Measurements from ENCODE around the gene NUP210L.
"Not testable (repeated sequence)": the region's sequence is repeated elsewhere in the genome, so short reads cannot be mapped to it uniquely, and the experiment has no call there.

The NUP210L gene

GRCh38 chr1:154100141-154100540 is 54.7 kb downstream of the NUP210L start:
- not testable (repeated sequence) for DNase-seq (ENCODE audit: low read depth in 1 of 2, low spot score in 1 of 2)

DNA sequence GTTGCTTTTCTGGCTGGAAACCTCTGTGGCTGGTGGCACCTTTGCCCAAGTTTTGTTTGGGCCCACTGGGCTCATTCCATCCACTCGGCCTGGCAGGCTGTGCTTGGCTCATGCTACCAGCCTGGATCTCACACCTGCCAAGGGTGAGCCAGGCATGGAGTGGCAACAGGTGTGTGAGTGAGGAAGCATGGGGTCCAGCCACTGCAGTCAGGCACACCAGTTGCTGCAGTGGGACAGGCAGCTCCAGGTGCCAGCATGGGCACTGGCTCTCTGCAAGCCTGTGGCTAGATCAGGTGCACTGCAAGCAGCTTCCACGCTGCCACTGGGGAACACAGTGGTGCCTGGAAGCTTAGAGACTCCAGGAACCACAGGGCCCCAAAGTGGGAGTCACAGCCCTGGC is 57.0 kb downstream of the NUP210L start:
- no peak for DNase-seq (ENCODE audit: low read depth in 1 of 2, low spot score in 1 of 2)

- no peak for DNase-seq (ENCODE audit: low read depth in 1 of 2, low spot score in 1 of 2)
Observed at GRCh38 chr1:154095456-154096060, 59.3 kb downstream of the NUP210L start.

DNA sequence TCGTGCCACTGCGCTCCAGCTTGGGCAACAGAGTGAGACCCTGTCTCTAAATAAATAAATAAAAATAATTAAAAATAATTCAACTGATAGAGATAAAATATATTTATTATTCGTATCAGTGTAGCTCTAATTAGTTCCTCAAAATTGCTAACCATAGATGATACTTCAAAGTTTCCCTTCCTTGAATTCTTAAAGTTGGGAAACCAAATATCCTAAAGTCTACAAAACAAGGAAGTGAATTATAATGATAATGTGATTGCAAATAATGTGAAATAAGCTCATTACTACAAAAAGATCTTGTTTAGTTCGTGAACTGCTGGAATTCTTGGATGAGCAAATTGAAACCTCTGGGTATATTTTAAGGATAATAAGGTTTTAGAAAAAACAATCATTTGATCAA is 60.5 kb downstream of the NUP210L start:
- DNase-seq (ENCODE audit: low read depth in 1 of 2, low spot score in 1 of 2), result no peak

GRCh38 chr1:154093699-154094098 is 61.2 kb downstream of the NUP210L start:
- no peak for DNase-seq (ENCODE audit: low read depth in 1 of 2, low spot score in 1 of 2)

GRCh38 chr1:154091706-154092105 is 63.2 kb downstream of the NUP210L start:
- DNase-seq (ENCODE audit: low read depth in 1 of 2, low spot score in 1 of 2), result no peak

GRCh38 chr1:154087574-154087973 is 67.3 kb downstream of the NUP210L start:
- no peak for DNase-seq (ENCODE audit: low read depth in 1 of 2, low spot score in 1 of 2)

DNA sequence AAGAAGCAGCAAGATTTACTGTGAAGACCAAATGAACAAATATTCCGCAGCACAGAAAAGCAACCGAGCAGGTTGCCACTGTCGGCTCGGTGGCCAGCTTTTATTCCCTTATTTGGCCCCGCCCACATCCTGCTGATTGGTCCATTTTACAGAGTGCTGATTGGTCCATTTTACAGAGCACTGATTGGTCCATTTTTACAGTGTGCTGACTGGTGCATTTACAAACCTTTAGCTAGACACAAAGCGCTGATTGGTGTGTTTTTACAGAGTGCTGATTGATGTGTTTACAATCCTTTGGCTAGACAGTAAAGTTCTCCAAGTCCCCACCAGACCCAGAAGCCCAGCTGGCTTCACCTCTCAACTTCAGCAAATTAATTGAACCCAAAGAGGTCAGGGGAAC is 71.8 kb downstream of the NUP210L start:
- not testable (repeated sequence) for DNase-seq (ENCODE audit: low read depth in 1 of 2, low spot score in 1 of 2)

DNA sequence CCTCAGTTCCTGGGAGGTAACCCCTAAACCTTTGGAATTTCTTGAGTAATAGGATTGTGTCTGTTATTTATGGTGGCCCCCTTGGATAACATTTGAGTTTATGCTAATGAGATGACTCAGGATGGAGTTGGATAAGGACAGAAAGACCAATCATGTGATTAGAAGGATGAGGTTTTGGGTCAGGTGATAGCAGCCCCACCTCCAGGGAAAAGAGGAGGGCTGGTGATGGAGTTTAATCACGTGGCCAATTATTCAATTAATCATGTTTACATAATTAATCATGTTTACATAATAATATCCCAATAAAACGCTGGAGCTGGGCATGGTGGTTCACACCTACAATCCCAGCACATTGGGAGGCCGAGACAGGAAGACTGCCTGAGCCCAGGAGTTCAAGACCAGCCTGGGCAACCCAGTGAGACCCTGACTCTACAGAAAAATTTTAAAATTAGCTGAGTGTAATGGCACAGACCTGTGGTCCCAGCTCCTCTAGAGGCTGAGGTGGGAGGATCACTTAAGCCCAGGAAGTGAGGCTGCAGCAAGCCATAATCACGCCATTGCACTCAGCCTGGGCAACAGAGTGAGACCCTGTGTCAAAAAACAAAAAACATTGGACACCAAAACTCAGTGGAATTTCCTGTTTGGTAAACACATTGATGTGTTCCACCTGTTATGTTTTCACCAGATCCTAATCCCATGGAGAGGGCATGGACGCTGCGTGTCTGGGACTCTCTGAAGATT is 73.3 kb downstream of the NUP210L start:
- DNase-seq (ENCODE audit: low read depth in 1 of 2, low spot score in 1 of 2), result no peak

GRCh38 chr1:154076413-154076812 is 78.5 kb downstream of the NUP210L start:
- no peak for DNase-seq (ENCODE audit: low read depth in 1 of 2, low spot score in 1 of 2)

DNA sequence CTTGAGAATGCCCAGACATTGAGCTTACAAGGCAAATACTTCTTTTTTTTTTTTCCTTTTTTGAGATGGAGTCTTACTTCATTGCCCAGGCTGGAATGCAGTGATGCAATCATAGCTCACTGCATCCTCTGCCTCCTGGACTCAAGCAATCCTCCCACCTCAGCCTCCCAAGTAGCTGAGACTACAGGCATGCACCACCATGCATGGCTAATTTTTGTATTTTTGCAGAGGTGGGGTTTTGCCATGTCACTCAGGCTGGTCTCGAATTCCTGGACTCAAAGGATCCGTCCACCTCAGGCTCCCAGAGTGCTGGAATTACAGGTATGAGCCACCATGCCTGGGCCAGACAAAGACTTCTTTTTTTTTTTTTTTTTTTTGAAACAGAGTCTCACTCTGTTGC is 79.1 kb downstream of the NUP210L start:
- no peak for DNase-seq (ENCODE audit: low read depth in 1 of 2, low spot score in 1 of 2)

DNA sequence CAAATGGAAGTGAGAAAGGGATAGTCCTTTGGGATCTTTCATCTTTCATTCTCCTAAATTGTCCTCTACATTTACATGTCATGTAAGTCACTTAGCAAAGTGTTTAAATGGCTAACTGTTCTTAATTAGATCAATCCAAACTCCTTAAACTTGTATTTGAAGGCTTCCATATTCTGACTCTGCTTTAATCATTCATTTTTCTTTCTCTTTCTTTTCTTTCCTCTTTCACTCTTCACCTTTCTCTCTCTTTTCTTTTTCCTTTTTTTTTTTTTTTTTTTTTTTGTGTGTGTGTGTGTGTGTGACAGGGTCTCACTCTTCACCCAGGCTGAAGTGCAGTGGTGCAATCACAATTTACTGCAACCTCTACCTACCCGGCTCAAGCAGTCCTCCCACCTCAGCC is 92.6 kb downstream of the NUP210L start:
- no peak for DNase-seq (ENCODE audit: low read depth in 1 of 2, low spot score in 1 of 2)

DNA sequence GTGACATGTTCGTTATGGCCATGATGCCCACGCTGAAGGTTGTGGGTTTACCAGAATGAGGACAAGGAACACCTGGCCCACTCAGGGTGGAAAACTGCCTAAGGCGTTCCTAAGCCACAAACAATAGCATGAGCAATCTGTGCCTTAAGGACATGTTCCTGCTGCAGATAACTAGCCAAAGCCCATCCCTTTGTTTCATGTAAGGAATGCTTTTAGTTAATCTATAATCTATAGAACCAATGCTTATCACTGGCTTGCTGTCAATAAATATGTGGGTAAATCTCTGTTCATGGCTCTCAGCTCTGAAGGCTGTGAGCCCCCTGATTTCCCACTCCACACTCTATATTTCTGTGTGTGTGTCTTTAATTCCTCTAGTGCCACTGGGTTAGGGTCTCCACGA is 107.4 kb downstream of the NUP210L start:
- not testable (repeated sequence) for DNase-seq (ENCODE audit: low read depth in 1 of 2, low spot score in 1 of 2)

GRCh38 chr1:154033697-154034096 is 121.2 kb downstream of the NUP210L start:
- DNase-seq (ENCODE audit: low read depth in 1 of 2, low spot score in 1 of 2), result not testable (repeated sequence)

- no peak for DNase-seq (ENCODE audit: low read depth in 1 of 2, low spot score in 1 of 2)
Observed at GRCh38 chr1:154019940-154020339, 134.9 kb downstream of the NUP210L start.

- no peak for DNase-seq (ENCODE audit: low read depth in 1 of 2, low spot score in 1 of 2)
Observed at GRCh38 chr1:154019269-154019668, 135.6 kb downstream of the NUP210L start.

- no peak for DNase-seq (ENCODE audit: low read depth in 1 of 2, low spot score in 1 of 2)
Observed at GRCh38 chr1:154014154-154014907, 140.5 kb downstream of the NUP210L start.

DNA sequence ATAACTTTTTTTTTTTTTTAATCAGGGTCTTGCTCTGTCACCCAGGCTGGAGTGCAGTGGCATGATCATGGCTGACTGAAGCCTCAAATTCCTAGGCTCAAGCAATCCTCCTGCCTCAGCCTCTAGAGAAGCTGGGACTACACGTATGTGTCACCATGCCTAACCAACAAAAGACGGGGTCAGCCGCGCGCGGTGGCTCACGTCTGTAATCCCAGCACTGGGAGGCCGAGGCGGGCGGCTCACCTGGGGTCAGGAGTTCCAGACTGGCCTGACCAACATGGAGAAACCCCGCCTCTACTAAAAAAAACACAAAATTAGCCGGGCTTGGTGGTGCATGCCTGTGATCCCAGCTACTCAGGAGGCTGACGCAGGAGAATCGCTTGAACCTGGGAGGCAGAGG is 142.3 kb downstream of the NUP210L start:
- DNase-seq (ENCODE audit: low read depth in 1 of 2, low spot score in 1 of 2), result not testable (repeated sequence)

- DNase-seq (ENCODE audit: low read depth in 1 of 2, low spot score in 1 of 2), result no peak
Observed at GRCh38 chr1:154012129-154012528, 142.7 kb downstream of the NUP210L start.

DNA sequence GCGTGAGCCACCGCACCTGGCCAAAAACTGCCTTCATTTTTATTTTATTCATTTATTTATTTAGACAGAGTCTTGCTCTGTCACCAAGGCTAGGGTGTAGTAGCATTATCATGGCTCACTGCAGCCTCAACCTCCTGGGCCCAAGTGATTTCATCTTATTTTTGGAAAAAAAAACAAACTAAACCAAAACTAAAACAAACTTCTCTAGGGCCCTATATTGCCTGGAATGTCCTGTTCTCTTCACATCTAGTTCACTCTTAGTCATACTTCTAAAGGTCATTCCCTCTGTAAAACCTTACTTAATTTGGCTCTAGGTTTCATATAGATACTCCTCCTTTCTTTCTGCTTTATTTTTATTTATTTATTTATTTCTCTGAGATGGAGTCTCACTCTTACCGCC is 148.7 kb downstream of the NUP210L start:
- DNase-seq (ENCODE audit: low read depth in 1 of 2, low spot score in 1 of 2), result no peak

- no peak for DNase-seq (ENCODE audit: low read depth in 1 of 2, low spot score in 1 of 2)
Observed at GRCh38 chr1:154000420-154000819, 154.5 kb downstream of the NUP210L start.

DNA sequence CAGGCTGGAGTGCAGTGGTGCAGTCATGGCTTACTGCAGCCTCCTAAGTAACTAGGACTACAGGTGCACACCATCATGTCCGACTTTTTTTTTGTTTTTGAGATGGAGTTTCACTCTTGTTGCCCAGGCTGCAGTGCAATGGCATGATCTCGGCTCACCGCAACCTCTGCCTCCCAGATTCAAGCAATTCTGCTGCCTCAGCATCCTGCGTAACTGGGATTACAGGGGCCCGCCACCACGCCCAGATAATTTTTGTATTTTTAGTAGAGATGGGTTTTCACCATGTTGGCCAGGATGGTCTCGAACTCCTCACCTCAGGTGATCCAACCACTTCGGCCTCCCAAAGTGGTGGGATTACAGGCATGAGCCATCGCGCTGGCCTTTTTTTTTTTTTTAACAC is 158.0 kb downstream of the NUP210L start:
- DNase-seq (ENCODE audit: low read depth in 1 of 2, low spot score in 1 of 2), result not testable (repeated sequence)
